ENCODE results near the gene MACIR. TPM values are rescaled to one million over a fixed set of nuclear protein-coding genes. Genes with fewer than 3 reads are reported as not detected.

The MACIR gene
- total and polyA plus RNA-seq, 9 of the 15 experiments (the other 6 are each of a cell fraction or from before 2014, with no cell fraction given) = 1.4 to 11.6 (median 9.4) TPM

DNA sequence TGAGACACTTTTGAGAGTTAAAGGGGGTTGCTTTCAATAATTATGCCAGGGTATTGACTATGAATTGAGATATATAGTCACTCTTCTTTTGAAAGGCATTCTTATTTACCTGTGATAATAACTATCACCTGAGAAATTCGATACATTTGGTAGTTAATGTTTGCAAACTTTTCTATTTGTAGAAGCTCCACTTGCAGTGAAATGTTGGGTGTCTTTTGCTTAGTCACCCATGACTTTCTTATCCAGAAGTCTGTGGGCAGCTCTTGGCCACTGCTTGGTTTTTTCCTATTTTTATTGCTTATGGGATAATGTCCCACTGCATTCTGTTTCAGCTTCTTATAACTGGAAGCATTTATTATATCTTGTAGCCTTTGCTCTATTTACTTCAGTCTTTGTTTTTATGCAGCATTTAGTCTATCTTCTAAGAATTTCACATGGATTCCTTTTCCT is 3.9 kb downstream of the MACIR start (continued):
- no peak for TF ChIP-seq RB1 (IDR thresholded peaks at IDR 0.05; ENCODE audit: low read depth)
- TF ChIP-seq, protein P1, sequence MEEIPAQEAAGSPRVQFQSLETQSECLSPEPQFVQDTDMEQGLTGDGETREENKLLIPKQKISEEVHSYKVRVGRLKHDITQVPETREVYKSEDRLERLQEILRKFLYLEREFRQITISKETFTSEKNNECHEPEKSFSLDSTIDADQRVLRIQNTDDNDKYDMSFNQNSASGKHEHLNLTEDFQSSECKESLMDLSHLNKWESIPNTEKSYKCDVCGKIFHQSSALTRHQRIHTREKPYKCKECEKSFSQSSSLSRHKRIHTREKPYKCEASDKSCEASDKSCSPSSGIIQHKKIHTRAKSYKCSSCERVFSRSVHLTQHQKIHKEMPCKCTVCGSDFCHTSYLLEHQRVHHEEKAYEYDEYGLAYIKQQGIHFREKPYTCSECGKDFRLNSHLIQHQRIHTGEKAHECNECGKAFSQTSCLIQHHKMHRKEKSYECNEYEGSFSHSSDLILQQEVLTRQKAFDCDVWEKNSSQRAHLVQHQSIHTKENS (CRISPR knock-in tag; IDR thresholded peaks at IDR 0.05) = no peak
- no peak for TF ChIP-seq HOXB6 (CRISPR knock-in tag; IDR thresholded peaks at IDR 0.05; ENCODE audit: borderline replicate concordance)
- TF ChIP-seq ZNF551 (CRISPR knock-in tag; IDR thresholded peaks at IDR 0.05) = no peak
- TF ChIP-seq, protein P2, sequence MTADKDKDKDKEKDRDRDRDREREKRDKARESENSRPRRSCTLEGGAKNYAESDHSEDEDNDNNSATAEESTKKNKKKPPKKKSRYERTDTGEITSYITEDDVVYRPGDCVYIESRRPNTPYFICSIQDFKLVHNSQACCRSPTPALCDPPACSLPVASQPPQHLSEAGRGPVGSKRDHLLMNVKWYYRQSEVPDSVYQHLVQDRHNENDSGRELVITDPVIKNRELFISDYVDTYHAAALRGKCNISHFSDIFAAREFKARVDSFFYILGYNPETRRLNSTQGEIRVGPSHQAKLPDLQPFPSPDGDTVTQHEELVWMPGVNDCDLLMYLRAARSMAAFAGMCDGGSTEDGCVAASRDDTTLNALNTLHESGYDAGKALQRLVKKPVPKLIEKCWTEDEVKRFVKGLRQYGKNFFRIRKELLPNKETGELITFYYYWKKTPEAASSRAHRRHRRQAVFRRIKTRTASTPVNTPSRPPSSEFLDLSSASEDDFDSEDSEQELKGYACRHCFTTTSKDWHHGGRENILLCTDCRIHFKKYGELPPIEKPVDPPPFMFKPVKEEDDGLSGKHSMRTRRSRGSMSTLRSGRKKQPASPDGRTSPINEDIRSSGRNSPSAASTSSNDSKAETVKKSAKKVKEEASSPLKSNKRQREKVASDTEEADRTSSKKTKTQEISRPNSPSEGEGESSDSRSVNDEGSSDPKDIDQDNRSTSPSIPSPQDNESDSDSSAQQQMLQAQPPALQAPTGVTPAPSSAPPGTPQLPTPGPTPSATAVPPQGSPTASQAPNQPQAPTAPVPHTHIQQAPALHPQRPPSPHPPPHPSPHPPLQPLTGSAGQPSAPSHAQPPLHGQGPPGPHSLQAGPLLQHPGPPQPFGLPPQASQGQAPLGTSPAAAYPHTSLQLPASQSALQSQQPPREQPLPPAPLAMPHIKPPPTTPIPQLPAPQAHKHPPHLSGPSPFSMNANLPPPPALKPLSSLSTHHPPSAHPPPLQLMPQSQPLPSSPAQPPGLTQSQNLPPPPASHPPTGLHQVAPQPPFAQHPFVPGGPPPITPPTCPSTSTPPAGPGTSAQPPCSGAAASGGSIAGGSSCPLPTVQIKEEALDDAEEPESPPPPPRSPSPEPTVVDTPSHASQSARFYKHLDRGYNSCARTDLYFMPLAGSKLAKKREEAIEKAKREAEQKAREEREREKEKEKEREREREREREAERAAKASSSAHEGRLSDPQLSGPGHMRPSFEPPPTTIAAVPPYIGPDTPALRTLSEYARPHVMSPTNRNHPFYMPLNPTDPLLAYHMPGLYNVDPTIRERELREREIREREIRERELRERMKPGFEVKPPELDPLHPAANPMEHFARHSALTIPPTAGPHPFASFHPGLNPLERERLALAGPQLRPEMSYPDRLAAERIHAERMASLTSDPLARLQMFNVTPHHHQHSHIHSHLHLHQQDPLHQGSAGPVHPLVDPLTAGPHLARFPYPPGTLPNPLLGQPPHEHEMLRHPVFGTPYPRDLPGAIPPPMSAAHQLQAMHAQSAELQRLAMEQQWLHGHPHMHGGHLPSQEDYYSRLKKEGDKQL (CRISPR knock-in tag; IDR thresholded peaks at IDR 0.05; ENCODE audit: borderline replicate concordance) = no peak
- TF ChIP-seq, protein P3, sequence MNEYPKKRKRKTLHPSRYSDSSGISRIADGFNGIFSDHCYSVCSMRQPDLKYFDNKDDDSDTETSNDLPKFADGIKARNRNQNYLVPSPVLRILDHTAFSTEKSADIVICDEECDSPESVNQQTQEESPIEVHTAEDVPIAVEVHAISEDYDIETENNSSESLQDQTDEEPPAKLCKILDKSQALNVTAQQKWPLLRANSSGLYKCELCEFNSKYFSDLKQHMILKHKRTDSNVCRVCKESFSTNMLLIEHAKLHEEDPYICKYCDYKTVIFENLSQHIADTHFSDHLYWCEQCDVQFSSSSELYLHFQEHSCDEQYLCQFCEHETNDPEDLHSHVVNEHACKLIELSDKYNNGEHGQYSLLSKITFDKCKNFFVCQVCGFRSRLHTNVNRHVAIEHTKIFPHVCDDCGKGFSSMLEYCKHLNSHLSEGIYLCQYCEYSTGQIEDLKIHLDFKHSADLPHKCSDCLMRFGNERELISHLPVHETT (CRISPR knock-in tag; conservative IDR thresholded peaks at IDR 0.05 in 1 of 2, IDR thresholded peaks at IDR 0.05 in 1 of 2) = no peak
- TF ChIP-seq, protein P4, sequence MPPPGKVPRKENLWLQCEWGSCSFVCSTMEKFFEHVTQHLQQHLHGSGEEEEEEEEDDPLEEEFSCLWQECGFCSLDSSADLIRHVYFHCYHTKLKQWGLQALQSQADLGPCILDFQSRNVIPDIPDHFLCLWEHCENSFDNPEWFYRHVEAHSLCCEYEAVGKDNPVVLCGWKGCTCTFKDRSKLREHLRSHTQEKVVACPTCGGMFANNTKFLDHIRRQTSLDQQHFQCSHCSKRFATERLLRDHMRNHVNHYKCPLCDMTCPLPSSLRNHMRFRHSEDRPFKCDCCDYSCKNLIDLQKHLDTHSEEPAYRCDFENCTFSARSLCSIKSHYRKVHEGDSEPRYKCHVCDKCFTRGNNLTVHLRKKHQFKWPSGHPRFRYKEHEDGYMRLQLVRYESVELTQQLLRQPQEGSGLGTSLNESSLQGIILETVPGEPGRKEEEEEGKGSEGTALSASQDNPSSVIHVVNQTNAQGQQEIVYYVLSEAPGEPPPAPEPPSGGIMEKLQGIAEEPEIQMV (tag; conservative IDR thresholded peaks at IDR 0.05; ENCODE audit: low read depth) = no peak
- TF ChIP-seq TRIM28 (IDR thresholded peaks at IDR 0.05) = no peak
- no peak for TF ChIP-seq SAFB2 (IDR thresholded peaks at IDR 0.05; ENCODE audit: borderline replicate concordance, low read depth, low read length, severe bottlenecking)
- TF ChIP-seq HDAC3 (IDR thresholded peaks at IDR 0.05; ENCODE audit: borderline replicate concordance, partially characterized antibody) = no peak
- TF ChIP-seq, protein P5, sequence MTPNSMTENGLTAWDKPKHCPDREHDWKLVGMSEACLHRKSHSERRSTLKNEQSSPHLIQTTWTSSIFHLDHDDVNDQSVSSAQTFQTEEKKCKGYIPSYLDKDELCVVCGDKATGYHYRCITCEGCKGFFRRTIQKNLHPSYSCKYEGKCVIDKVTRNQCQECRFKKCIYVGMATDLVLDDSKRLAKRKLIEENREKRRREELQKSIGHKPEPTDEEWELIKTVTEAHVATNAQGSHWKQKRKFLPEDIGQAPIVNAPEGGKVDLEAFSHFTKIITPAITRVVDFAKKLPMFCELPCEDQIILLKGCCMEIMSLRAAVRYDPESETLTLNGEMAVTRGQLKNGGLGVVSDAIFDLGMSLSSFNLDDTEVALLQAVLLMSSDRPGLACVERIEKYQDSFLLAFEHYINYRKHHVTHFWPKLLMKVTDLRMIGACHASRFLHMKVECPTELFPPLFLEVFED (CRISPR knock-in tag; conservative IDR thresholded peaks at IDR 0.05) = no peak
- no peak for TF ChIP-seq TBP (optimal IDR thresholded peaks at IDR 0.05; ENCODE audit: low read depth, low read length)
- TF ChIP-seq DPF2 (IDR thresholded peaks at IDR 0.05) = peak; percentile 54
- no peak for TF ChIP-seq TEAD4 (IDR thresholded peaks at IDR 0.05; ENCODE audit: low read length)
- no peak for TF ChIP-seq TEAD4 (CRISPR knock-in tag; IDR thresholded peaks at IDR 0.05; ENCODE audit: borderline replicate concordance)
- TF ChIP-seq ZNF766 (CRISPR knock-in tag; conservative IDR thresholded peaks at IDR 0.05) = no peak
